ENCODE data around the gene TMX2. TPM values are rescaled to one million over a fixed set of nuclear protein-coding genes. Genes with fewer than 3 reads are reported as not detected.
"Not testable (repeated sequence)": the region's sequence is repeated elsewhere in the genome, so short reads cannot be mapped to it uniquely, and the experiment has no call there.

TMX2 gene
- total RNA-seq, 3 donors from 2014 or later (not counting 1 experiment from before 2014, with no cell fraction given): 43.6 to 70.4 (median 45.7) TPM

DNA sequence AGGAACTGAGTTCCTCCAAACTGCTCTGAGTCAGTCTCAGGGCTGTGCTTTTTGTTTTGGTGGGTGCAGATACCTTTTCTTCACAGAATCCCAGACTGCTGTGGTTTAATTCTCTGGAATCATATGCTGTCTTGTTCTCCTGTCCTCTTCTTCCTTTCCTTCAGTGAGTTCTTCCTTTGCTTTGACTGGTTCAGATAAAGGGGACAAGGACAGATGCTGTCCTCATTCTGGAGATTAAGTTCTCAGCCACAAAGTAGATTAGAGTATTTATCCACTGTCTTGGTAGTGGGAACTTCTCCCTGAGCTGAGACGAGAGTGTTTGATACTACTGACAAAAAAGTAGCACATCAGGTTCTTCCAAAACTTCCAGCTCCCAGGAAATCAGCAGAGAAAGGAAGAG lies 31.2 kb upstream of the TMX2 start:
- Mint-ChIP-seq H3K4me3 (no peak overlapping the region), H3K36me3 (peaks cover 15% of the 10 kb centered on the region), H3K4me1 (peaks cover 33 to 47% of the 10 kb centered on the region in 2 donors), H3K27ac (peak overlapping the region; percentile 52 to 60), H3K9me3 (no peaks in the 10 kb centered on the region), H3K27me3 (ENCODE audit: low read depth in 2 of 2) (no peaks in the 10 kb centered on the region)
- Histone ChIP-seq H3K9me3 (ENCODE audit: control insufficient read depth, insufficient read depth, low read length) (no peaks in the 10 kb centered on the region), H3K4me3 (ENCODE audit: low read length) (no peak overlapping the region), H3K27ac (ENCODE audit: low read length) (no peak overlapping the region), H3K36me3 (ENCODE audit: control insufficient read depth, insufficient read depth, low read length) (peaks cover 57% of the 10 kb centered on the region), H3K4me1 (ENCODE audit: control insufficient read depth, insufficient read depth, low read length) (peaks cover 4% of the 10 kb centered on the region), H3K27me3 (ENCODE audit: control insufficient read depth, insufficient read depth, low read length) (no peaks in the 10 kb centered on the region)
- no peak for DNase-seq
- TF ChIP-seq, protein P1, sequence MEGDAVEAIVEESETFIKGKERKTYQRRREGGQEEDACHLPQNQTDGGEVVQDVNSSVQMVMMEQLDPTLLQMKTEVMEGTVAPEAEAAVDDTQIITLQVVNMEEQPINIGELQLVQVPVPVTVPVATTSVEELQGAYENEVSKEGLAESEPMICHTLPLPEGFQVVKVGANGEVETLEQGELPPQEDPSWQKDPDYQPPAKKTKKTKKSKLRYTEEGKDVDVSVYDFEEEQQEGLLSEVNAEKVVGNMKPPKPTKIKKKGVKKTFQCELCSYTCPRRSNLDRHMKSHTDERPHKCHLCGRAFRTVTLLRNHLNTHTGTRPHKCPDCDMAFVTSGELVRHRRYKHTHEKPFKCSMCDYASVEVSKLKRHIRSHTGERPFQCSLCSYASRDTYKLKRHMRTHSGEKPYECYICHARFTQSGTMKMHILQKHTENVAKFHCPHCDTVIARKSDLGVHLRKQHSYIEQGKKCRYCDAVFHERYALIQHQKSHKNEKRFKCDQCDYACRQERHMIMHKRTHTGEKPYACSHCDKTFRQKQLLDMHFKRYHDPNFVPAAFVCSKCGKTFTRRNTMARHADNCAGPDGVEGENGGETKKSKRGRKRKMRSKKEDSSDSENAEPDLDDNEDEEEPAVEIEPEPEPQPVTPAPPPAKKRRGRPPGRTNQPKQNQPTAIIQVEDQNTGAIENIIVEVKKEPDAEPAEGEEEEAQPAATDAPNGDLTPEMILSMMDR (IDR thresholded peaks at IDR 0.05): no peak
- WGBS (ENCODE audit: insufficient coverage): 80% methylated on average over 1 of the region's 1 CpG
- intact Hi-C loops (cut with micrococcal nuclease): no loop called here
- ATAC-seq: no peak

DNA sequence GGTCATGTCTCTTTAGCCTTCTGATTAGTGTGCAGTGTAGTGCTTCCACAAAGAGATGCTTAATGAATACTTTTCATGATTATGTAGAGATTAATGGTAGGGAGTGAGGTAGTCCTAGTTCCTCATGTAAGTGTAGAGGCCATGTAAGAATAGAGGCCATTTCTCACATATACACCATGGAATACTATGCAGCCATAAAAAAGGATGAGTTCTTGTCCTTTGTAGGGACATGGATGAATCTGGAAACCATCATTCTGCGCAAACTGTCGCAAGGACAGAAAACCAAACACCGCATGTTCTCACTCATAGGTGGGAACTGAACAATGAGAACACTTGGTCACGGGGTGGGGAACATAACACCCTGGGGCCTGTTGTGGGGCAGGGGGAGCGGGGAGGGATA lies 21.9 kb upstream of the TMX2 start:
- H3K27me3 ChIP-seq (ENCODE audit: control insufficient read depth, insufficient read depth, low read length); H3K27me3 Mint-ChIP-seq (ENCODE audit: low read depth in 2 of 2); H3K4me1 ChIP-seq (ENCODE audit: control insufficient read depth, insufficient read depth, low read length); H3K4me1 Mint-ChIP-seq; H3K27ac Mint-ChIP-seq; H3K9me3 ChIP-seq (ENCODE audit: control insufficient read depth, insufficient read depth, low read length); H3K9me3 Mint-ChIP-seq; H3K4me3 ChIP-seq (ENCODE audit: low read length); DNase-seq; intact Hi-C loops (cut with micrococcal nuclease); H3K4me3 Mint-ChIP-seq; ATAC-seq; H3K27ac ChIP-seq (ENCODE audit: low read length); H3K36me3 Mint-ChIP-seq: not testable (repeated sequence)
- peaks cover 67% of the 10 kb centered on the region for H3K36me3 ChIP-seq (ENCODE audit: control insufficient read depth, insufficient read depth, low read length)
- 99% methylated on average over 4 of the region's 5 CpGs for WGBS (ENCODE audit: insufficient coverage)

DNA sequence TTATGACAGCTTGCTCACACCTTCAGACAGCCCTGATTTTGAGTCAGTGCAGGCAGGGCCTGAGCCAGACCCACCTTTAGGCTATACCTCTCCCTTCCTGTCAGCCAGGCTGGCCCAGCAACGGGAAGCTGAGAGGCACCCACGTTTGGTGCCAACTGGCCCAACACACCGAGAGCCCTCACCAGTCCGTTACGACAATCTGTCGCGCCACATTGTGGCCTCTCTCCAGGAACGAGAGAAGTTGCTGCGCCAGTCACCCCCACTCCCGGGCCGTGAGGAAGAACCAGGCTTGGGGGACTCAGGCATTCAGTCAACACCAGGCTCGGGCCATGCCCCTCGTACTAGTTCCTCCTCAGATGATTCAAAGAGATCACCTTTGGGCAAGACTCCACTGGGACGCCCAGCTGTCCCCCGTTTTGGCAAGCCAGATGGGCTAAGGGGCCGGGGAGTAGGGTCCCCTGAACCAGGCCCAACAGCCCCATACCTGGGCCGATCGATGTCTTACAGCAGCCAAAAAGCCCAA lies 13.5 kb upstream of the TMX2 start:
- ATAC-seq (no peak), DNase-seq (no peak)
- H3K36me3 Mint-ChIP-seq: peaks cover 15% of the 10 kb centered on the region
- Histone ChIP-seq H3K4me3 (ENCODE audit: low read length) (no peak overlapping the region), H3K36me3 (ENCODE audit: control insufficient read depth, insufficient read depth, low read length) (peaks cover 64% of the 10 kb centered on the region), H3K27ac (ENCODE audit: low read length) (no peak overlapping the region), H3K27me3 (ENCODE audit: control insufficient read depth, insufficient read depth, low read length) (no peaks in the 10 kb centered on the region), H3K4me1 (ENCODE audit: control insufficient read depth, insufficient read depth, low read length) (no peaks in the 10 kb centered on the region), H3K9me3 (ENCODE audit: control insufficient read depth, insufficient read depth, low read length) (no peaks in the 10 kb centered on the region)
- 97% methylated on average over 18 of the region's 18 CpGs for WGBS (ENCODE audit: insufficient coverage)
- H3K4me3 Mint-ChIP-seq: no peak overlapping the region
- intact Hi-C loops (cut with micrococcal nuclease): no loop called here
- no peaks in the 10 kb centered on the region for H3K27me3 Mint-ChIP-seq (ENCODE audit: low read depth in 2 of 2)
- no peaks in the 10 kb centered on the region for H3K4me1 Mint-ChIP-seq
- peak overlapping the region in 1 of 2 donors; percentile 36 for H3K27ac Mint-ChIP-seq
- H3K9me3 Mint-ChIP-seq: no peaks in the 10 kb centered on the region
- TF ChIP-seq, protein P1 (IDR thresholded peaks at IDR 0.05): no peak

DNA sequence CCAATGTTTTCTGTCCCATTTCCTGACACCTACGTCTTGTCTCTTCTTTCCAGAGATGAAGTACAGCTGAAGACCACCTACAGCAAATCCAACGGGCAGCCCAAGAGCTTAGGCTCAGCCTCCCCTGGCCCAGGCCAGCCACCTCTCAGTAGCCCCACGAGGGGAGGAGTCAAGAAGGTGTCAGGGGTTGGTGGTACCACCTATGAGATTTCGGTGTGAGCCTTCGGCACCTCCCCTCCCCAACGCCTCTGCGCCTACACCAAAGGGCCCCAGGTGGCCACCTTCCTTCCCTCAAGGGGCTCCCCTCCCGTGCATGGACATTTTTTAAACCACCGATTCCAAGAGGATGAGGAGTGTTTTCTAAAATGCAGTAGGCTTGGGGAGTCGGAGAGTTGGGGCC lies 12.6 kb upstream of the TMX2 start:
- no peaks in the 10 kb centered on the region for H3K9me3 Mint-ChIP-seq
- DNase-seq (no peak), ATAC-seq (no peak)
- 86% methylated on average over 3 of the region's 10 CpGs for WGBS (ENCODE audit: insufficient coverage)
- no peaks in the 10 kb centered on the region for H3K4me1 ChIP-seq (ENCODE audit: control insufficient read depth, insufficient read depth, low read length)
- TF ChIP-seq, protein P1 (IDR thresholded peaks at IDR 0.05): no peak
- H3K27ac Mint-ChIP-seq: no peak overlapping the region
- H3K4me3 ChIP-seq (ENCODE audit: low read length): no peak overlapping the region
- no peaks in the 10 kb centered on the region for H3K4me1 Mint-ChIP-seq
- no peak overlapping the region for H3K27ac ChIP-seq (ENCODE audit: low read length)
- H3K9me3 ChIP-seq (ENCODE audit: control insufficient read depth, insufficient read depth, low read length): no peaks in the 10 kb centered on the region
- H3K4me3 Mint-ChIP-seq: no peak overlapping the region
- H3K27me3 ChIP-seq (ENCODE audit: control insufficient read depth, insufficient read depth, low read length): no peaks in the 10 kb centered on the region
- intact Hi-C loops (cut with micrococcal nuclease): no loop called here
- H3K36me3 Mint-ChIP-seq: peaks cover 15% of the 10 kb centered on the region
- H3K36me3 ChIP-seq (ENCODE audit: control insufficient read depth, insufficient read depth, low read length): peaks cover 65% of the 10 kb centered on the region
- no peaks in the 10 kb centered on the region for H3K27me3 Mint-ChIP-seq (ENCODE audit: low read depth in 2 of 2)
